ENCODE data around the gene ZNF32. TPM values are rescaled to one million over a fixed set of nuclear protein-coding genes. Genes with fewer than 3 reads are reported as not detected.

The ZNF32 gene
- total and polyA plus RNA-seq, 2 donors (not counting 3 experiments of a cell fraction or from before 2014, with no cell fraction given), result 12.5 to 14.4 TPM

DNA sequence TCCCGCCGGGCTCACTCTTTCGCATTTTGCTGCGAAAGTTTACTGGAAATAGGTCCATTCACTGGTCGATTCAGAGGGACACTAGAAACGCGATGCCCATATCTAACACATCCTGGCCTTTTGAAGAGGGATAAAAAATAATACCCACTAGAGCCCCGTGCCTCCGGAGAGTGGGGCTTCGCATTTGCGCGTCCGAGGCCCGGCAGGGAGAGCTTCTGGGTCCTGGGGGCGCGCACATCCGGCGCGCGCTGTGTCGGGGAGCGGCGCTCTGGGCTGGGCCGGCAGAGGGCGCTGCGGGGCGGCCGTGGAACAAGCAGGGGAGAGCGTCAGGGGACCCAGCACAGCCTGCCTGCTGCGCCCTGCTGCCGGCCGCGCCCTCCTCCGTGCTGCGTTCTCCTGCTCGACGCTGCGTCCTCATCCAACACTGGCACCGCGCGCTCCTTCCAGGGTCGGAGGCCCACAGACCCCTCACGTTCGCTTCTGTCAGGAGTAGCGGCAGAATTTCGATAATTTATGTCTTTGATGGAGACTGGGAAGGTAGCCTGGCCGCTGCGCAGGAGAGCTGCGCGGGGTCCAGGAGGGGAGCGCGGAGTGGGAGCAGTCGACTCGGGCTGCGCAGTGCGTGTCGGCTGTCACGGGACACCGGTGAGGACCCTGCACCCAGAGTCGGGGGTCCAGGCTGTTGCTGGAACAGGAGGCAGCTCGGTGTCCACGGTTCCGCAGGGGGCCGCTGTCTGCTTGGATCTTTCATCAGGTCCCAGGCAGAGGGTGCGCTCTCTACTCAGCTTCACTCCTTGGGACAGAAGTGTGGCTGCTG lies 41.5 kb upstream of the ZNF32 start:
- dilution Hi-C loops (cut with MboI; ENCODE audit: extremely low pct_ligation_motif_present, low sequenced_read_pairs), result no loop called here
- DNase-seq (ENCODE audit: low read depth, low spot score) (peak; percentile 74), FAIRE-seq (peak; percentile 70)
- Histone ChIP-seq H3K4me2 (ENCODE audit: insufficient read depth, low read length) (peak overlapping the region; percentile 73), H4K20me1 (replicated peaks; ENCODE audit: control insufficient read depth, extremely low read depth, insufficient read depth, low read length) (no peaks in the 10 kb centered on the region), H3K9ac (replicated peaks; ENCODE audit: extremely low read depth, insufficient read depth, low read length) (peak overlapping the region; percentile 52), H3K9me1 (replicated peaks; ENCODE audit: control insufficient read depth, extremely low read depth, insufficient read depth, low read length) (no peaks in the 10 kb centered on the region), H3K4me3 (replicated peaks in 1 of 3; ENCODE audit: insufficient read depth in 1 of 3, low read depth in 1 of 3, low read length in 3 of 3) (peak overlapping the region in 2 of 3 experiments; percentile 22 to 35), H3K79me2 (ENCODE audit: control insufficient read depth, insufficient read depth, low read length) (no peaks in the 10 kb centered on the region), H3K9me3 (replicated peaks; ENCODE audit: control insufficient read depth, insufficient read depth, low read length) (no peaks in the 10 kb centered on the region), H2AFZ (ENCODE audit: low read depth, low read length) (peak overlapping the region; percentile 72), H3K4me1 (ENCODE audit: control insufficient read depth, extremely low read depth, insufficient read depth, low read length) (peaks cover 31% of the 10 kb centered on the region), H3K27me3 (ENCODE audit: control insufficient read depth in 2 of 2, insufficient read depth in 2 of 2, low read length in 2 of 2) (no peaks in the 10 kb centered on the region), H3K27ac (ENCODE audit: insufficient read depth, low read depth, low read length) (peak overlapping the region; percentile 7), H3K36me3 (ENCODE audit: control insufficient read depth in 2 of 2, extremely low read depth in 1 of 2, insufficient read depth in 2 of 2, low read length in 2 of 2) (no peaks in the 10 kb centered on the region)
- TSS peak; percentile 53 for BruUV-seq (replicated peaks)
- CTCF ChIA-PET, result interaction anchor here (0.6 to 7.4 kb wide), 46 partner anchors 10 to 1172 kb away, joined by 3 to 90 read pairs (median 4); no protein-coding TSS in a partner anchor
- TF ChIP-seq POLR2AphosphoS5 (IDR thresholded peaks at IDR 0.05; ENCODE audit: insufficient read depth, low read depth, low read length) (no peak), CTCF (IDR thresholded peaks at IDR 0.05; ENCODE audit: extremely low read depth in 1 of 2, insufficient read depth in 1 of 2, low read depth in 1 of 2, low read length in 2 of 2) (peak; percentile 90 to 91), MYC (IDR thresholded peaks at IDR 0.05; ENCODE audit: low read depth, low read length) (no peak), POLR2A (IDR thresholded peaks at IDR 0.05; ENCODE audit: low read depth, low read length) (no peak)
- POLR2A ChIA-PET, result no interaction called here
- intact Hi-C loops (cut with micrococcal nuclease), result loop anchor here (1.0 to 5.0 kb wide), 7 partner anchors 82 to 696 kb away; no protein-coding TSS in a partner anchor

DNA sequence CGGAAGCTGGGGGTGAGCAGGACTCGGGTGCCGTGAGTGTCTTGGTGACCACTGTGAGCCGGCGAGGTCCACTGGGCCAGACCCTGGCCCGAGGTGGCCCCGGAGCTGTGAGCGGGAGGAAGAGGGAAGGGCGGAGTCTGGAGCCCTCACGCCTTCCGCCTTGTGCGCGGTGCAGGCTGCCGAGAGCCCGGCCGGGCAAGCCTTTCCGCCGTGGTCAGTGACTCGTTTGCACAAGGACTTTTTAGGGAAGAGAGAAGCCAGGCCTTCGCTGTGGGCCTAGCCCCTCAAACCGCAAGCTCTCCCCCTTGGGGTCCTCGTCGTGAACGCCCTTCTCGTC lies 40.9 kb upstream of the ZNF32 start:
- dilution Hi-C loops (cut with MboI; ENCODE audit: extremely low pct_ligation_motif_present, low sequenced_read_pairs), result no loop called here
- intact Hi-C loops (cut with micrococcal nuclease), result no loop called here

More for the DNA sequence above, 40.9 kb upstream of the ZNF32 start:
- Histone ChIP-seq H3K27ac (ENCODE audit: insufficient read depth, low read depth, low read length) (peak overlapping the region; percentile 7), H3K79me2 (ENCODE audit: control insufficient read depth, insufficient read depth, low read length) (no peaks in the 10 kb centered on the region), H3K4me1 (ENCODE audit: control insufficient read depth, extremely low read depth, insufficient read depth, low read length) (peaks cover 30% of the 10 kb centered on the region), H3K4me2 (ENCODE audit: insufficient read depth, low read length) (peak overlapping the region; percentile 73), H3K36me3 (ENCODE audit: control insufficient read depth in 2 of 2, extremely low read depth in 1 of 2, insufficient read depth in 2 of 2, low read length in 2 of 2) (no peaks in the 10 kb centered on the region), H2AFZ (ENCODE audit: low read depth, low read length) (peak overlapping the region; percentile 69), H3K9me3 (replicated peaks; ENCODE audit: control insufficient read depth, insufficient read depth, low read length) (no peaks in the 10 kb centered on the region), H3K4me3 (replicated peaks in 1 of 3; ENCODE audit: insufficient read depth in 1 of 3, low read depth in 1 of 3, low read length in 3 of 3) (peak overlapping the region in 2 of 3 experiments; percentile 22 to 34), H3K27me3 (ENCODE audit: control insufficient read depth in 2 of 2, insufficient read depth in 2 of 2, low read length in 2 of 2) (no peaks in the 10 kb centered on the region), H3K9ac (replicated peaks; ENCODE audit: extremely low read depth, insufficient read depth, low read length) (peak overlapping the region; percentile 52), H3K9me1 (replicated peaks; ENCODE audit: control insufficient read depth, extremely low read depth, insufficient read depth, low read length) (no peaks in the 10 kb centered on the region), H4K20me1 (replicated peaks; ENCODE audit: control insufficient read depth, extremely low read depth, insufficient read depth, low read length) (no peaks in the 10 kb centered on the region)
- FAIRE-seq (peak; percentile 81), DNase-seq (ENCODE audit: low read depth, low spot score) (no peak)
- ChIA-PET POLR2A (no interaction called here), CTCF (interaction anchor here (0.6 to 7.4 kb wide), 40 partner anchors 9 to 1173 kb away, joined by 3 to 90 read pairs (median 4); no protein-coding TSS in a partner anchor)
- TF ChIP-seq MAX (IDR thresholded peaks at IDR 0.05; ENCODE audit: insufficient read depth, insufficient read length) (peak; percentile 8), POLR2AphosphoS5 (IDR thresholded peaks at IDR 0.05; ENCODE audit: insufficient read depth, low read depth, low read length) (no peak)
- BruUV-seq (replicated peaks), result no TSS peak
